ENCODE results near the gene LDHAL6B.

GRCh38 chr15:59208613-59209249 lies 2.1 kb downstream of the LDHAL6B start:
- TF ChIP-seq CTCF (IDR thresholded peaks at IDR 0.05; ENCODE audit: low read depth, low read length, poor library complexity, severe bottlenecking) (no peak), EZH2phosphoT487 (IDR thresholded peaks at IDR 0.05; ENCODE audit: borderline replicate concordance, low read length) (no peak)

Data from DOHH2 (cell line).